Effector CD8-positive, alpha-beta T cell (primary cell): ENCODE measurements around the gene SGMS2.

Experiments used
- DNase-seq: peaks from one replicate; lab custom pipeline; 2025; lab: John Stamatoyannopoulos, UW

Gene SGMS2

GRCh38 chr4:107828315-107829090, 3.8 kb downstream of the SGMS2 start:
- DNase-seq: no peak

- no peak for DNase-seq
Observed at GRCh38 chr4:107831140-107831539, 6.4 kb downstream of the SGMS2 start.

- DNase-seq: no peak
Observed at GRCh38 chr4:107832275-107832807, 7.6 kb downstream of the SGMS2 start.

- DNase-seq: no peak
Observed at GRCh38 chr4:107834241-107834794, 9.6 kb downstream of the SGMS2 start.

GRCh38 chr4:107835406-107835805, 10.7 kb downstream of the SGMS2 start:
- DNase-seq: no peak

GRCh38 chr4:107837317-107837716, 12.6 kb downstream of the SGMS2 start:
- DNase-seq: no peak

- no peak for DNase-seq
Observed at GRCh38 chr4:107837776-107838618, 13.3 kb downstream of the SGMS2 start.

- no peak for DNase-seq
Observed at GRCh38 chr4:107838861-107839565, 14.3 kb downstream of the SGMS2 start.

GRCh38 chr4:107843391-107843790, 18.7 kb downstream of the SGMS2 start:
- DNase-seq: no peak

GRCh38 chr4:107845681-107846080, 20.9 kb downstream of the SGMS2 start:
- no peak for DNase-seq

GRCh38 chr4:107850438-107850837, 25.7 kb downstream of the SGMS2 start:
- DNase-seq: no peak

GRCh38 chr4:107853444-107854355, 29.0 kb downstream of the SGMS2 start:
- DNase-seq: no peak

- no peak for DNase-seq
Observed at GRCh38 chr4:107854356-107855022, 29.8 kb downstream of the SGMS2 start.

- DNase-seq: no peak
Observed at GRCh38 chr4:107855723-107856122, 31.0 kb downstream of the SGMS2 start.

- no peak for DNase-seq
Observed at GRCh38 chr4:107856901-107857300, 32.2 kb downstream of the SGMS2 start.

GRCh38 chr4:107857741-107858140, 33.0 kb downstream of the SGMS2 start:
- no peak for DNase-seq

GRCh38 chr4:107858158-107858742, 33.5 kb downstream of the SGMS2 start:
- DNase-seq: no peak

GRCh38 chr4:107862658-107863057, 37.9 kb downstream of the SGMS2 start:
- DNase-seq: no peak

- DNase-seq: no peak
Observed at GRCh38 chr4:107863416-107863815, 38.7 kb downstream of the SGMS2 start.

- DNase-seq: no peak
Observed at GRCh38 chr4:107863850-107864371, 39.2 kb downstream of the SGMS2 start.
